WTC11 (cell line): ENCODE measurements around the gene COL5A3.

Experiments
- CREM ChIP-seq: sonication (generic); formaldehyde crosslinking; IDR thresholded peaks from 2 replicates; pipeline ENCODE4 v1.8.1; 2022; ENCODE audit warnings: mild to moderate bottlenecking, missing genetic modification reagents, moderate library complexity
- CTCF ChIP-seq: fragments of 200-600 bp; IDR thresholded peaks from 2 replicates; pipeline ENCODE4 v1.8.0; 2022; ENCODE audit warnings: antibody characterized with exemption
- ELF4 ChIP-seq: sonication (generic); formaldehyde crosslinking; IDR thresholded peaks from 2 replicates; pipeline ENCODE4 v1.8.1; 2022; ENCODE audit warnings: low read depth, mild to moderate bottlenecking, moderate library complexity, missing genetic modification reagents
- GTF2I ChIP-seq: fragments of 250-450 bp; sonication (Bioruptor Pico); conservative IDR thresholded peaks from 2 replicates; pipeline ENCODE4 v1.4.0; 2021; ENCODE audit warnings: mild to moderate bottlenecking
- JUN ChIP-seq: sonication (generic); formaldehyde crosslinking; IDR thresholded peaks from 2 replicates; pipeline ENCODE4 v1.8.0; 2023; ENCODE audit warnings: mild to moderate bottlenecking, missing genetic modification reagents
- KAT7 ChIP-seq: sonication (generic); formaldehyde crosslinking; IDR thresholded peaks from 2 replicates; pipeline ENCODE4 v1.8.1; 2023; ENCODE audit warnings: missing genetic modification reagents, mild to moderate bottlenecking, borderline replicate concordance

GRCh38 chr19:9956956-9957355 lies 53.3 kb downstream of the COL5A3 start:
- no peak for TF ChIP-seq CREM (CRISPR knock-in tag)
- TF ChIP-seq CTCF: no peak
- no peak for TF ChIP-seq GTF2I (CRISPR knock-in tag)
- TF ChIP-seq KAT7 (CRISPR knock-in tag): no peak
- no peak for TF ChIP-seq JUN (CRISPR knock-in tag)
- TF ChIP-seq ELF4 (CRISPR knock-in tag): no peak
